Mononuclear cell (primary cell): Measurements from ENCODE around the gene ARHGDIB. TPM values are rescaled to one million over a fixed set of nuclear protein-coding genes. Genes with fewer than 3 reads are reported as not detected.

Experiments
- H3K27me3 ChIP-seq: 2 replicates; pipeline ENCODE4 v1.6.0; 2011; ENCODE audit warnings: low read length, control low read depth; ENCODE audit not compliant: insufficient read depth
- H3K4me1 ChIP-seq: 2 replicates; pipeline ENCODE4 v1.5.1; 2011; ENCODE audit warnings: mild to moderate bottlenecking, low read length, control low read depth; ENCODE audit not compliant: insufficient read depth
- H3K4me3 ChIP-seq: 2 replicates; pipeline ENCODE4 v1.5.1; 2011; ENCODE audit warnings: mild to moderate bottlenecking, low read length, moderate library complexity
- H3K9me3 ChIP-seq: 2 replicates; pipeline ENCODE4 v1.5.1; 2011; ENCODE audit warnings: low read depth, mild to moderate bottlenecking, control low read depth, low read length
- total RNA-seq: library from RNA; depleted of rRNA; stranded (reverse); fragments of >200 nt; gene quantifications from one replicate; pipeline ENCODE4 v1.2.3, GENCODE V29; 2012

Gene ARHGDIB
- total RNA-seq, 1 donor: 1,170 TPM

GRCh38 chr12:14911131-14911530 lies 50.3 kb downstream of the ARHGDIB start:
- Histone ChIP-seq H3K27me3 (no peaks in the 10 kb centered on the region), H3K4me3 (no peak overlapping the region), H3K4me1 (no peaks in the 10 kb centered on the region), H3K9me3 (no peaks in the 10 kb centered on the region)

DNA sequence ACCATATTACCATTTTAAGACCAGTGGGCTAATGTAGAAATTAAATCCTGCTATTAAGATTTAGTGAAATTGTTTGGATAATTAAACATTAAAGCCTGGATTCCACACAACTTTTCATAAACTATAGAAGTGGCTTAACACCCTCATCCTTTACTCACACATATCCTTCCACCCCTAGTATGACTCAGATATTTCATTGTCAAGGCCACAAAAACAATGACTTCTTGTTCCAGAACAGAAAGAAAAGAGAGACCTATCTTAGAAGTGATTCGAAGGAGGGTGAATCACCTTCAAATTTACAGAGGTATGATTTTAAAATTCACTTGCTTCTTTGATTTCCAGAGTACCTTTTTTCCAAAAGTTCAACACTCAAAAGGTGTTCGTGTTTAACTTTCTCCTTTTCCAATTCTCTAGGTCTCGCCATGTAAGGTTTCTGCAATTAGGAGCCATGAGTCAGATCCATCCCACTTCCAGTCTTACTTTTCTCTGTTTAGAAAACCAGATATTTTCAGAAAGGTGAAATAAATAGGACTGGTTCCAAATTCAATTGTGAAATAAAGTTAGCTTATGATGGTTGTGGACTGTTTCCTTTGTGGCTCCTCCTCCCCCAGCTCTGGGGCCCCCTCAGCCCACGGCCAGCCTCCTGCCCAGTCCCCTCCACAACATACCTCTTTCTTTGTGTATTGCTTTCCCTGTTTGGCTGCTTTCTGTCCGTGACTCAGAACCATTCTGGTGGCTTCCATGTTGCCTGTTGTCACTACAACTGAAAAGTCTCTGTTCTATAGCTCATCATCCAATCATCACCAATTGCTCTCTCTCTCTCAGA lies 51.1 kb downstream of the ARHGDIB start:
- H3K9me3 ChIP-seq: no peaks in the 10 kb centered on the region
- no peak overlapping the region for H3K4me3 ChIP-seq
- H3K27me3 ChIP-seq: no peaks in the 10 kb centered on the region
- H3K4me1 ChIP-seq: no peaks in the 10 kb centered on the region

DNA sequence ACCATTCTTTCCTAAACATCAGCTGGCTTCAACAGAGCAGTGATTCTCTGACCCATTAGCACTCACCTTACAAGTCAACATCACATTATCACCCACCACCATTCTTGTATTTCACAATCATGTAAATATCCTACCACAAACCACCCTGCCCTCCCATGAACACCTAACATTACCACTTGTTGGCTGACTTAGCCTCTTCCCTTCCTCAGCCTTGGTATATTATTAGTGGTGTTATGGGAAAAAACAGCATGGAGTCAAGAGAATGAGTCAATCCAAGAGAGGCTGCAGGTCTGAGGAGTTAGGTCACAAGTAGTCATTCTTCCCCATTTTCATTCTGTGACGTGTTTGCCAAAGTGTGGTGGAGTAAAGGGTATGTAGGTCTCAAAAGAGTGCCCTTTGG lies 53.4 kb downstream of the ARHGDIB start:
- Histone ChIP-seq H3K4me1 (no peaks in the 10 kb centered on the region), H3K4me3 (no peak overlapping the region), H3K27me3 (no peaks in the 10 kb centered on the region), H3K9me3 (no peaks in the 10 kb centered on the region)

DNA sequence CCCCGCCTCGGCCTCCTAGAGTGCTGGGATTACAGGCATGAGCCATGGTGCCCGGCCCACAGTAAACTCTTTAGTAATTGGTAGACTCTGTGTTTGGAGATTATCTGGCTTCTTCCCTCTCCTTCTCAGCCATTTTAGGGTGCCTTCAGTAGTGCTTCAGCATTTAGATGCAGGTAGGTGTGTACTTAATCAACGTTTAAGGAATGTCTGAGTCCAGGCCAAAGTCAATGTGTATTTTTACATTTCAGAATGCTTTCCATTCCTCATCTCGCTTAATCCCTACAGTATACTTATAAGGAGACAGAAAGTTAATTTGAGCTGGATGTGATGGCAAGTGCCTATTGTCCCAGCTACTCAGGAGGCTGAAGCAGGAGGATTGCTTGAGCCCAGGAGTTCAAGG lies 55.3 kb downstream of the ARHGDIB start:
- H3K4me1 ChIP-seq: no peaks in the 10 kb centered on the region
- no peaks in the 10 kb centered on the region for H3K27me3 ChIP-seq
- H3K4me3 ChIP-seq: no peak overlapping the region
- H3K9me3 ChIP-seq: no peaks in the 10 kb centered on the region

GRCh38 chr12:14905269-14906004 lies 56.0 kb downstream of the ARHGDIB start:
- H3K27me3 ChIP-seq: no peaks in the 10 kb centered on the region
- H3K9me3 ChIP-seq: no peaks in the 10 kb centered on the region
- no peaks in the 10 kb centered on the region for H3K4me1 ChIP-seq
- no peak overlapping the region for H3K4me3 ChIP-seq

- Histone ChIP-seq H3K4me1 (no peaks in the 10 kb centered on the region), H3K4me3 (no peak overlapping the region), H3K27me3 (no peaks in the 10 kb centered on the region), H3K9me3 (no peaks in the 10 kb centered on the region)
These were observed 56.5 kb downstream of the ARHGDIB start for GRCh38 chr12:14904854-14905253.

DNA sequence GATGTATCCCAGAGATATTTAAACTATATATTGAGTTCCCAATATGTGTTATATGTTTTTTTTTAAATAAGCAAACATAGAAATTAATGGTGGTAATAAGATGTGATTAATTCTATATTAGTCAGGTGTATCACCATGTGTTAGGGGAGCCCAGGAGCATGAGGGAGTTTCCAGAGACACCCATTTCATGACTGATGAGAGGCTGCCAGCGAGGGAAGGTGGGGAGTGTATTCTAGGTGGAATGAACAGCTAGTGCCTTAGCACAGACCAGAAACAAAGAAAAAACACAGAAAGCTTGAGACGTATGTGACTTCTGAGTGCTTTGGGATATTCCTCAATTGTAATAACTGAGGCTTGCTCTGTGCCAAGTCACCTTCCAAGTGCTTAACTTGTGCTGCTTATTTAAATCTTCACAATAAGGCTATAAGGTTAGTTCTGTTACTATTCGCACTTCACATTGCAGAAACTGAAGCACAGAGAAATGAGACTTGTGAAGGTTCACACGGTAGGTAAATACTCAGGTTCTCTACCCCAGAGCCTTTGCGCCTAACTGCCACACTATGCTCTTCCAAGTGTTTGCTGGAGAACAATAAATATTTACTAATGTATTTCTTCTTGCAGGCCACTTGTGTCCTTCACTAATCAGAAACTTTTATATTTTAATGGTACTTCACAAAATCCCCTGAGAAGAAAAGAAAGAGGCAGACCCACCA lies 57.9 kb downstream of the ARHGDIB start:
- no peak overlapping the region for H3K4me3 ChIP-seq
- H3K9me3 ChIP-seq: no peaks in the 10 kb centered on the region
- no peaks in the 10 kb centered on the region for H3K27me3 ChIP-seq
- H3K4me1 ChIP-seq: no peaks in the 10 kb centered on the region

DNA sequence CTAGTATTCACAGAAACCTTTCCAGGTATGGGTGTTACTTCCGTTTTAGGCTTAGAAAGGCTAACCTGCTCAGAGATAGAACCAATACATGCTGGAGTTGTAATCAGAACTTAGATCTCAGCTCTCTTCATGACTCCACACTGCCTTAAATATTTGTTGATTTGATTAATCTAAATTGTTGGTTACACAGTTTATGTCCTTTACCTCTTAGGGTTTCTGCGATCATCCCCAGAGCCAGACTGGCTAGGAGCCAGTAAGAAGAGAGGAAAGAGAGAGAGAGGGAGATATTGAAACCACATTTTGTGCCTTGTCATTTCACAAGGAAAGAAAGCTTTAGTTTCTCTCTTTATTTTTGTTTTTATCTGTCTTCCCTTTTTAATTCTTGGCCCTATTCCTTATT lies 58.9 kb downstream of the ARHGDIB start:
- no peaks in the 10 kb centered on the region for H3K4me1 ChIP-seq
- no peaks in the 10 kb centered on the region for H3K27me3 ChIP-seq
- H3K9me3 ChIP-seq: no peaks in the 10 kb centered on the region
- no peak overlapping the region for H3K4me3 ChIP-seq

- no peaks in the 10 kb centered on the region for H3K4me1 ChIP-seq
- H3K27me3 ChIP-seq: no peaks in the 10 kb centered on the region
- H3K4me3 ChIP-seq: no peak overlapping the region
- no peaks in the 10 kb centered on the region for H3K9me3 ChIP-seq
These were observed 60.2 kb downstream of the ARHGDIB start for GRCh38 chr12:14901228-14901562.

GRCh38 chr12:14900521-14901227 lies 60.7 kb downstream of the ARHGDIB start:
- H3K27me3 ChIP-seq: no peaks in the 10 kb centered on the region
- no peaks in the 10 kb centered on the region for H3K9me3 ChIP-seq
- H3K4me1 ChIP-seq: no peaks in the 10 kb centered on the region
- no peak overlapping the region for H3K4me3 ChIP-seq

DNA sequence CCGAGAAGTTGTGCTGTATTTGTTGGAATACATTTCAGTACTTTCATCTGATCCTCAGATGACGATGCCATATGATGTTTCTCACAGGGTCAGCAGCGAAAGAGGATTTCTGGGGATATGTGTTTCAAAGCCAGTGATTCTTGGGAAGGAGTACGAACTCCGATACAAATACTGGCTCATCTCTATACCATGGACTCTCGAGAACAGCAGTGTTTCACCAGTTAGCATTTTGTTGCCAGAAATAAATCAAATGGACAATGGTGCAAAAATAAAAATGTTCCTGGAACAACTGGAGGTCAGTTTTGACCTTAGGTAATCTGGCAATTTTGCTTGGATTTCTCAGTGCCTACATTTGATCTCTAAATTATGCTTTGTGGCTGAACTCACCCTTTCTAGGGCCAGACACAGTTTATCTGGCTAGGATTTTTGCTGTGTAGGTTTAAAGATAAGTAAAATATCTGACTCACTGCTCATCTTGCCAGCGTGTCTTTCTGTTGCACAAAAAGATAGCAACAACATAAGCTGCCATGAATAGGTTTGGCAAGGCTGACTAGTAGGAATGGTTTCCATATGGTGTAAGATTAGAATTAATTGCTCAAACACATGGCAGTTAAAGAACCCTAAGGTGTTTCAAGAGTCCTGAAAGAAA lies 64.8 kb downstream of the ARHGDIB start:
- Histone ChIP-seq H3K4me1 (no peaks in the 10 kb centered on the region), H3K9me3 (no peaks in the 10 kb centered on the region), H3K4me3 (no peak overlapping the region), H3K27me3 (no peaks in the 10 kb centered on the region)

- Histone ChIP-seq H3K9me3 (no peaks in the 10 kb centered on the region), H3K27me3 (no peaks in the 10 kb centered on the region), H3K4me1 (no peaks in the 10 kb centered on the region), H3K4me3 (no peak overlapping the region)
These were observed 67.7 kb downstream of the ARHGDIB start for GRCh38 chr12:14893506-14894250.

DNA sequence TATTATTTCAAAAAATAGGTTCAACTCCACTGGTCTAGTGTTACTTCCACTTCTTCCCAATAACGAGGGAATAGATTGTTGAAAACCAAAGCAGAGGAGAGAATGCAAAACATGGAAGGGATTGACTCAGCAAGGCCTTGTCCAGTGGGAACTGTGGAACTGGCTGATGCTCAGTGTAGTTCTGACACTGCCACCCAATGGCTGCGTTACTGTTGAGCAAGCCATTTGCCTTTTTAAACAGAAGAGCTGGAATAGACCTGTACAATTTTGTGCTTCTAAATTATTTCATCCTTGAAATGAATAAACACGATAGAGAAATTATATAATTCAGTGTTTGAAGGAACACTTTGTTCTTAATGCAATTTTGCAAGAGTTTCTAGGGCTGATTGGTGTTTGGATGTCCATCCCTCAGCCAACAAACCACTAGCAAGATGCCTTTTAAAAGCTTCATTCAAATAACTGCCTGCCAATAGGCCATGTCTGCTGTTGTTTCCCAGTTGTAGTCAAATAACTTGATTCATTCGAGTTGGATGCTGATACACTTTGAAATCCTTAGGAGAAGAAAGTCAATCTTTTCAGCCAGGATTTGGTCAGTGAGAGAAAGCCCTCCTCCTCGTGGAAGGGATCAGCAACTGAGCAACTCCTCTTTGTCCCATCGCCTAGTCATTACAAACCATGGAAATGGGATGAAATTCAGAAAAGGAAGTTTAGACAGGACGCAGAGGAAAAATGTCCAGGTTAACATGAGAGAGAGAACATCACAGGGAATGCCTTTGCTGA lies 68.5 kb downstream of the ARHGDIB start:
- H3K4me1 ChIP-seq: no peaks in the 10 kb centered on the region
- no peaks in the 10 kb centered on the region for H3K9me3 ChIP-seq
- H3K27me3 ChIP-seq: no peaks in the 10 kb centered on the region
- no peak overlapping the region for H3K4me3 ChIP-seq
